CD4-positive, alpha-beta memory T cell (primary cell): ENCODE measurements around the gene PRKAG2. TPM values are rescaled to one million over a fixed set of nuclear protein-coding genes. Genes with fewer than 3 reads are reported as not detected.

Experiments
- CTCF ChIA-PET: fragments of 350-600 bp; sonication (Branson Sonifier 250); formaldehyde crosslinking; loops from one replicate; lab custom pipeline; 2021; ENCODE audit warnings: inconsistent platforms; ENCODE audit not compliant: partially characterized antibody; lab: Charles Lee
- POLR2A ChIA-PET: fragments of 350-600 bp; sonication (Branson Sonifier 250); formaldehyde crosslinking; loops from one replicate; lab custom pipeline; 2021; ENCODE audit not compliant: partially characterized antibody; lab: Charles Lee
- DNase-seq, 5 donors: peaks; one replicate each; pipeline versions ENCODE4 v3.0.0 to v3.0.0-alpha.2; 2020 to 2022; ENCODE audit warnings: mixed read lengths in 1 of 5
- H3K27ac ChIP-seq: one replicate; pipeline ENCODE4 v1.7.0; 2013; ENCODE audit warnings: low read depth, low read length
- H3K27me3 ChIP-seq: 2 replicates; pipeline ENCODE4 v1.7.0; 2013; ENCODE audit warnings: mild to moderate bottlenecking, low read length, moderate library complexity; ENCODE audit not compliant: insufficient read depth
- H3K36me3 ChIP-seq: 2 replicates; pipeline ENCODE4 v1.7.0; 2013; ENCODE audit warnings: mild to moderate bottlenecking, low read length, moderate library complexity; ENCODE audit not compliant: insufficient read depth
- H3K4me1 ChIP-seq: 2 replicates; pipeline ENCODE4 v1.7.0; 2013; ENCODE audit warnings: mild to moderate bottlenecking, low read length, moderate library complexity; ENCODE audit not compliant: insufficient read depth
- H3K4me3 ChIP-seq, 2 donors: one replicate each; pipeline ENCODE4 v1.7.0; 2013; ENCODE audit warnings: low read length in 2 of 2, mild to moderate bottlenecking in 1 of 2
- H3K9me3 ChIP-seq, 2 donors: one replicate each; pipeline ENCODE4 v1.7.0; 2013; ENCODE audit warnings: low read length in 2 of 2, control low read depth in 1 of 2; ENCODE audit not compliant: control insufficient read depth in 1 of 2
- H3K27ac Mint-ChIP-seq, 7 donors: one replicate each; pipeline ENCODE4 v1.8.0; 2020 to 2021; ENCODE audit warnings: mixed read lengths in 7 of 7, mild to moderate bottlenecking in 6 of 7, inconsistent platforms in 3 of 7, moderate library complexity in 3 of 7
- H3K27me3 Mint-ChIP-seq, 2 donors: one replicate each; pipeline ENCODE4 v1.8.0; 2020 to 2021; ENCODE audit warnings: mixed read lengths in 2 of 2
- H3K36me3 Mint-ChIP-seq, 2 donors: one replicate each; pipeline ENCODE4 v1.8.0; 2020 to 2021; ENCODE audit warnings: mixed read lengths in 2 of 2, inconsistent platforms in 1 of 2, mild to moderate bottlenecking in 1 of 2
- H3K4me1 Mint-ChIP-seq, 4 donors: one replicate each; pipeline ENCODE4 v1.8.0; 2020 to 2021; ENCODE audit warnings: mixed read lengths in 4 of 4, mild to moderate bottlenecking in 1 of 4
- H3K4me3 Mint-ChIP-seq, 8 donors: one replicate each; pipeline ENCODE4 v1.8.0; 2020 to 2021; ENCODE audit warnings: mixed read lengths in 8 of 8, mild to moderate bottlenecking in 7 of 8, moderate library complexity in 6 of 8, inconsistent platforms in 3 of 8
- H3K9me3 Mint-ChIP-seq, 8 donors: one replicate each; pipeline ENCODE4 v1.8.0; 2020 to 2021; ENCODE audit warnings: mixed read lengths in 8 of 8, mild to moderate bottlenecking in 5 of 8, inconsistent platforms in 3 of 8, moderate library complexity in 1 of 8
- intact Hi-C: fragments of 100-400 bp; cut with micrococcal nuclease; formaldehyde crosslinking; loops from one replicate; pipeline ENCODE4 v1.15.1; 2023
- polyA plus RNA-seq, 2 donors: library from polyadenylated mRNA; unstranded; fragments of 300-500 nt; fragmentation: Illumina TruSeq; gene quantifications; one replicate each; pipeline ENCODE4 v1.2.3, GENCODE V29; 2021
- total RNA-seq, 2 experiments: library from RNA; stranded (reverse); gene quantifications; one replicate each; pipeline ENCODE4 v1.2.3, GENCODE V29; 2021

Gene PRKAG2
- total and polyA plus RNA-seq, 4 experiments from 2014 or later: 27.4 to 61.0 (median 47.4) TPM

- H3K27me3 ChIP-seq: no peaks in the 10 kb centered on the region
- POLR2A ChIA-PET: no interaction called here
- H3K9me3 Mint-ChIP-seq: no peaks in the 10 kb centered on the region
- H3K36me3 ChIP-seq: peaks cover 5% of the 10 kb centered on the region
- peaks cover 4 to 14% (median 11%) of the 10 kb centered on the region in 4 donors for H3K4me1 Mint-ChIP-seq
- no peaks in the 10 kb centered on the region for H3K9me3 ChIP-seq
- H3K36me3 Mint-ChIP-seq: peaks cover 21 to 24% of the 10 kb centered on the region in 2 donors
- H3K27me3 Mint-ChIP-seq: no peaks in the 10 kb centered on the region
- no peak for DNase-seq
- H3K27ac Mint-ChIP-seq: no peak overlapping the region
- H3K4me3 ChIP-seq: no peak overlapping the region
- intact Hi-C loops: no loop called here
- CTCF ChIA-PET: interaction anchor here (1.3 kb wide), 1 partner anchor 13 kb away, joined by 3 read pairs; no protein-coding TSS in a partner anchor
- no peak overlapping the region for H3K4me3 Mint-ChIP-seq
- peaks cover 12% of the 10 kb centered on the region for H3K4me1 ChIP-seq
- no peak overlapping the region for H3K27ac ChIP-seq
Measured at GRCh38 chr7:151779255-151779654, 97.7 kb downstream of the PRKAG2 start.

- H3K4me3 ChIP-seq: no peak overlapping the region
- ChIA-PET CTCF (interaction anchor here (0.6 to 1.3 kb wide), 4 partner anchors 12 to 79 kb away, joined by 3 read pairs; no protein-coding TSS in a partner anchor), POLR2A (no interaction called here)
- DNase-seq: no peak
- peaks cover 4 to 14% (median 7%) of the 10 kb centered on the region in 4 donors for H3K4me1 Mint-ChIP-seq
- no peaks in the 10 kb centered on the region for H3K27me3 Mint-ChIP-seq
- H3K9me3 ChIP-seq: no peaks in the 10 kb centered on the region
- intact Hi-C loops: no loop called here
- peaks cover 7% of the 10 kb centered on the region for H3K4me1 ChIP-seq
- peak overlapping the region in 3 of 7 donors; percentile 32 to 85 (median 76) for H3K27ac Mint-ChIP-seq
- H3K27ac ChIP-seq: no peak overlapping the region
- no peaks in the 10 kb centered on the region for H3K9me3 Mint-ChIP-seq
- no peaks in the 10 kb centered on the region for H3K27me3 ChIP-seq
- H3K36me3 Mint-ChIP-seq: peaks cover 24 to 29% of the 10 kb centered on the region in 2 donors
- peaks cover 5% of the 10 kb centered on the region for H3K36me3 ChIP-seq
- no peak overlapping the region for H3K4me3 Mint-ChIP-seq
Measured at GRCh38 chr7:151777908-151778670, 98.8 kb downstream of the PRKAG2 start.

GRCh38 chr7:151777495-151777880 is 99.4 kb downstream of the PRKAG2 start:
- Histone ChIP-seq H3K4me3 (no peak overlapping the region), H3K27me3 (no peaks in the 10 kb centered on the region), H3K4me1 (peaks cover 2% of the 10 kb centered on the region), H3K27ac (no peak overlapping the region), H3K9me3 (no peaks in the 10 kb centered on the region), H3K36me3 (peaks cover 5% of the 10 kb centered on the region)
- H3K9me3 Mint-ChIP-seq: no peaks in the 10 kb centered on the region
- H3K27ac Mint-ChIP-seq: peak overlapping the region in 1 of 7 donors; percentile 46
- CTCF ChIA-PET: interaction anchor here (1.3 kb wide), 1 partner anchor 19 kb away, joined by 3 read pairs; no protein-coding TSS in a partner anchor
- intact Hi-C loops: no loop called here
- no peaks in the 10 kb centered on the region for H3K27me3 Mint-ChIP-seq
- no peak for DNase-seq
- H3K4me1 Mint-ChIP-seq: peaks cover 1 to 10% (median 4%) of the 10 kb centered on the region in 4 donors
- no peak overlapping the region for H3K4me3 Mint-ChIP-seq
- peaks cover 24 to 29% of the 10 kb centered on the region in 2 donors for H3K36me3 Mint-ChIP-seq
- POLR2A ChIA-PET: interaction anchor here (1.6 kb wide), 1 partner anchor 15 kb away, joined by 5 read pairs; no protein-coding TSS in a partner anchor

- Mint-ChIP-seq H3K27ac (peak overlapping the region in 1 of 7 donors; percentile 12), H3K4me3 (no peak overlapping the region), H3K36me3 (peaks cover 24 to 29% of the 10 kb centered on the region in 2 donors), H3K27me3 (no peaks in the 10 kb centered on the region), H3K9me3 (no peaks in the 10 kb centered on the region), H3K4me1 (peaks cover 2 to 9% (median 5%) of the 10 kb centered on the region in 4 donors)
- Histone ChIP-seq H3K9me3 (no peaks in the 10 kb centered on the region), H3K36me3 (peaks cover 5% of the 10 kb centered on the region), H3K27ac (no peak overlapping the region), H3K4me3 (no peak overlapping the region), H3K4me1 (no peaks in the 10 kb centered on the region), H3K27me3 (no peaks in the 10 kb centered on the region)
- no peak for DNase-seq
- CTCF ChIA-PET: no interaction called here
- POLR2A ChIA-PET: interaction anchor here (1.6 kb wide), 1 partner anchor 15 kb away, joined by 5 read pairs; no protein-coding TSS in a partner anchor
- intact Hi-C loops: no loop called here
Measured at GRCh38 chr7:151776876-151777494, 99.9 kb downstream of the PRKAG2 start.

GRCh38 chr7:151776446-151776845 is 100.5 kb downstream of the PRKAG2 start:
- H3K4me3 Mint-ChIP-seq: no peak overlapping the region
- H3K27ac Mint-ChIP-seq: peak overlapping the region in 2 of 7 donors; percentile 12 to 17
- H3K9me3 Mint-ChIP-seq: no peaks in the 10 kb centered on the region
- Histone ChIP-seq H3K4me3 (no peak overlapping the region), H3K27me3 (no peaks in the 10 kb centered on the region), H3K27ac (no peak overlapping the region), H3K4me1 (no peaks in the 10 kb centered on the region), H3K9me3 (no peaks in the 10 kb centered on the region), H3K36me3 (peaks cover 5% of the 10 kb centered on the region)
- DNase-seq: no peak
- intact Hi-C loops: no loop called here
- ChIA-PET POLR2A (interaction anchor here (1.6 kb wide), 1 partner anchor 14 kb away, joined by 5 read pairs; no protein-coding TSS in a partner anchor), CTCF (no interaction called here)
- no peaks in the 10 kb centered on the region for H3K27me3 Mint-ChIP-seq
- peaks cover 2 to 12% (median 6%) of the 10 kb centered on the region in 4 donors for H3K4me1 Mint-ChIP-seq
- peaks cover 27 to 29% of the 10 kb centered on the region in 2 donors for H3K36me3 Mint-ChIP-seq

- Histone ChIP-seq H3K27me3 (no peaks in the 10 kb centered on the region), H3K27ac (no peak overlapping the region), H3K4me3 (no peak overlapping the region), H3K9me3 (no peaks in the 10 kb centered on the region), H3K4me1 (no peaks in the 10 kb centered on the region), H3K36me3 (peaks cover 5% of the 10 kb centered on the region)
- Mint-ChIP-seq H3K36me3 (peaks cover 27 to 28% of the 10 kb centered on the region in 2 donors), H3K27me3 (no peaks in the 10 kb centered on the region), H3K4me3 (no peak overlapping the region), H3K4me1 (peaks cover 4 to 13% (median 7%) of the 10 kb centered on the region in 4 donors), H3K9me3 (no peaks in the 10 kb centered on the region), H3K27ac (peak overlapping the region in 3 of 7 donors; percentile 17 to 52 (median 46))
- POLR2A ChIA-PET: interaction anchor here (1.6 kb wide), 1 partner anchor 13 kb away, joined by 5 read pairs; no protein-coding TSS in a partner anchor
- intact Hi-C loops: no loop called here
- CTCF ChIA-PET: no interaction called here
- no peak for DNase-seq
Measured at GRCh38 chr7:151775547-151776443, 101.1 kb downstream of the PRKAG2 start.
